GM12878 (cell line): ENCODE data around the gene TSPO2. TPM values are rescaled to one million over a fixed set of nuclear protein-coding genes. Genes with fewer than 3 reads are reported as not detected.

ENCODE experiments used
- ATAC-seq: fragments of 200-7000 bp; cut with Tn5 transposase; 3 replicates; pipeline ENCODE4 v1.9.1; 2020; ENCODE audit warnings: mild to moderate bottlenecking, moderate library complexity
- BruUV-seq: library from RNA; stranded (reverse); fragments of 400-500 nt; replicated peaks from 2 replicates; lab custom pipeline; 2021; lab: Mats Ljungman, UMichigan
- CTCF ChIA-PET: fragments of 300-600 bp; sonication (Branson Sonifier 250); formaldehyde crosslinking; extraction: SDS; loops from one replicate; lab custom pipeline; 2021; ENCODE audit warnings: inconsistent platforms; lab: Yijun Ruan, JAX
- POLR2A ChIA-PET: fragments of 350-600 bp; formaldehyde crosslinking; extraction: SDS; loops from one replicate; lab custom pipeline; 2021; ENCODE audit warnings: inconsistent platforms; lab: Charles Lee
- RAD21 ChIA-PET: fragments of 300-600 bp; sonication (Branson Sonifier 250); formaldehyde crosslinking; loops from one replicate; lab custom pipeline; 2023; ENCODE audit warnings: antibody characterized with exemption; ENCODE audit not compliant: unreplicated experiment; lab: Charles Lee
- SMC1A ChIA-PET: fragments of 300-600 bp; sonication (Branson Sonifier 250); formaldehyde crosslinking; loops from one replicate; lab custom pipeline; 2023; ENCODE audit not compliant: unreplicated experiment, uncharacterized antibody; lab: Charles Lee
- DNase-seq: peaks from one replicate; pipeline ENCODE4 v3.0.0-alpha.2; 2011; ENCODE audit warnings: low read depth, low spot score
- FAIRE-seq: peaks from 3 replicates; lab custom pipeline; 2011; peaks lifted over from hg19 to GRCh38; lab: Jason Lieb, UNC
- H2AFZ ChIP-seq: 2 replicates; pipeline ENCODE4 v1.6.0; 2011; ENCODE audit warnings: low read depth, low read length, control low read depth; ENCODE audit not compliant: control insufficient read depth
- H3K27ac ChIP-seq: 2 replicates; pipeline ENCODE4 v1.5.1; 2011; ENCODE audit warnings: control low read depth; ENCODE audit not compliant: control insufficient read depth, insufficient read depth
- H3K27me3 ChIP-seq, 2 experiments: replicated peaks in 1 of 2; 2 replicates each; pipeline versions ENCODE4 v1.6.0 to v1.6.1; 2011; ENCODE audit warnings: low read length in 1 of 2; ENCODE audit not compliant: control insufficient read depth in 2 of 2, insufficient read depth in 2 of 2
- H3K36me3 ChIP-seq, 2 experiments: 2 replicates each; pipeline ENCODE4 v1.5.1; 2011; ENCODE audit warnings: low read length in 1 of 2; ENCODE audit not compliant: control insufficient read depth in 2 of 2, insufficient read depth in 2 of 2
- H3K4me1 ChIP-seq: 2 replicates; pipeline ENCODE4 v1.6.1; 2011; ENCODE audit warnings: mild to moderate bottlenecking, low read length, moderate library complexity, mixed read lengths; ENCODE audit not compliant: control insufficient read depth, insufficient read depth
- H3K4me2 ChIP-seq: 2 replicates; pipeline ENCODE4 v1.6.0; 2011; ENCODE audit warnings: control low read depth; ENCODE audit not compliant: control insufficient read depth, insufficient read depth
- H3K4me3 ChIP-seq: fragments of 200-600 bp; sonication (generic); 2 replicates; pipeline ENCODE4 v1.5.1; 2016
- H3K79me2 ChIP-seq: 2 replicates; pipeline ENCODE4 v1.6.0; 2011; ENCODE audit warnings: low read length; ENCODE audit not compliant: control insufficient read depth, insufficient read depth
- H3K9ac ChIP-seq: 2 replicates; pipeline ENCODE4 v1.8.0; 2011; ENCODE audit warnings: low read length, control low read depth, mixed read lengths; ENCODE audit not compliant: control insufficient read depth, insufficient read depth
- H3K9me3 ChIP-seq: replicated peaks from 3 replicates; pipeline ENCODE4 v1.5.1; 2011; ENCODE audit warnings: mild to moderate bottlenecking, low read length; ENCODE audit not compliant: control insufficient read depth, insufficient read depth
- H4K20me1 ChIP-seq: 2 replicates; pipeline ENCODE4 v1.6.0; 2011; ENCODE audit not compliant: control insufficient read depth, insufficient read depth
- JUND ChIP-seq: IDR thresholded peaks from 2 replicates; pipeline ENCODE4 v1.6.1; 2012; ENCODE audit warnings: low read depth, mild to moderate bottlenecking, low read length, improper control_type of control experiment, moderate library complexity
- PAX5 ChIP-seq: IDR thresholded peaks from 2 replicates; pipeline ENCODE4 v1.6.1; 2011; ENCODE audit warnings: low read depth, low read length, borderline replicate concordance
- SP1 ChIP-seq: IDR thresholded peaks from one replicate; pipeline ENCODE4 v1.6.1; 2011; ENCODE audit warnings: low read depth, low read length
- SUPT20H ChIP-seq: IDR thresholded peaks from 2 replicates; pipeline ENCODE4 v1.6.1; 2011; ENCODE audit warnings: low read depth, mild to moderate bottlenecking, low read length, moderate library complexity, borderline replicate concordance; ENCODE audit not compliant: control insufficient read depth
- TAF1 ChIP-seq: IDR thresholded peaks from 2 replicates; pipeline ENCODE4 v1.6.1; 2011; ENCODE audit warnings: mild to moderate bottlenecking, low read depth, low read length, borderline replicate concordance
- YY1 ChIP-seq: IDR thresholded peaks from 2 replicates; pipeline ENCODE4 v1.6.1; 2011; ENCODE audit warnings: low read depth, mild to moderate bottlenecking, low read length
- WGBS: methylation state at CpG from one replicate; pipeline ENCODE4 v1.1.6; 2016; ENCODE audit warnings: low lambda C conversion rate; ENCODE audit not compliant: insufficient replicate concordance, insufficient coverage; ENCODE audit errors: missing lambda C conversion rate; 5-methylcytosine and 5-hydroxymethylcytosine counted together
- in situ Hi-C: fragments of 300-500 bp; cut with MboI; formaldehyde crosslinking; loops from 9 replicates; pipeline ENCODE4 v1.14.3; 2018; ENCODE audit warnings: mixed read lengths
- intact Hi-C: fragments of 100-400 bp; cut with micrococcal nuclease; formaldehyde crosslinking; loops from one replicate; pipeline ENCODE4 v1.14.2; 2022; ENCODE audit not compliant: unreplicated experiment
- polyA plus RNA-seq, 11 experiments: library from polyadenylated mRNA; depleted of rRNA in 4 of 11; unstranded in 6 of 11; stranded (reverse) in 5 of 11; fragments of >200 nt; fragmentation: Nextera tagmentation in 4 of 11; fragmentation: Illumina TruSeq in 1 of 11; extraction: Ambion mirVana in 4 of 11; extraction: Trizol in 1 of 11; gene quantifications; 1 replicate in 1 of 11; 2 replicates in 10 of 11; pipeline versions ENCODE4 v1.2.1 to v1.2.3, GENCODE V29; 2011 to 2016; ENCODE audit warnings: inconsistent platforms in 2 of 11, missing spikeins in 2 of 11, low read depth in 1 of 11
- total RNA-seq, 4 experiments: library from RNA; depleted of rRNA in 3 of 4; stranded (reverse); fragments of >200 nt in 3 of 4; fragmentation: Illumina TruSeq in 1 of 4; extraction: Trizol in 1 of 4; gene quantifications; 2 replicates each; pipeline versions ENCODE4 v1.2.1 to v1.2.3, GENCODE V29; 2013 to 2021
- TF ChIP-seq, protein P1 (sequence below): IDR thresholded peaks from 2 replicates; pipeline ENCODE4 v1.6.1; 2011; ENCODE audit warnings: borderline replicate concordance, low read depth, mild to moderate bottlenecking, moderate library complexity, mixed read lengths, low read length; ENCODE audit not compliant: insufficient read depth; ENCODE audit errors: extremely low read length
- TF ChIP-seq, protein P2 (sequence below): fragments of 450-650 bp; IDR thresholded peaks from 2 replicates; pipeline ENCODE4 v1.6.1; 2017; ENCODE audit warnings: mild to moderate bottlenecking, low read depth, inconsistent platforms; ENCODE audit not compliant: poor library complexity, severe bottlenecking

TSPO2 gene
- total and polyA plus RNA-seq, 10 of the 15 experiments (the other 5 are each of a cell fraction or from before 2014, with no cell fraction given), result not detected

DNA sequence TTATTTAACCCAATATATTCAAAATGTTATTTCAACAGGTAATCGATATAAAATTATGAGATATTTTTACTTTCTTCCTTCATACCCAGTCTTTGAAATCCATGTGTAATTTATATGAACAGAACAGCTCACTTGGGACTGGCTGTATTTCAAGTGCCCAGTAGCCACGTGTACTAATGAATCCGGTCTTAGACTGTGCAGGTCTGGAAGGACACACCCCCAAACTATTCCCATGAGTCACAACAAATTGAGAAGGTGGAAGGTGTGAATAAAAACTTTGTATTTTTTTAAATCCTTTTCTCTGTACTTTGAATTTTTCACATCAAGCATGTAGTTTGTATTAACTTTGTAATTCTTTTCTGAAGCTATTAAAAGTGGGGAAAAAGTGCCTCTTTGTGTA is 6.1 kb upstream of the TSPO2 start:
- no peak for ATAC-seq
- WGBS, result 75% methylated on average over 3 of the region's 3 CpGs
- no peak overlapping the region for H3K4me3 ChIP-seq
- CTCF ChIA-PET, result interaction anchor here (0.9 to 7.7 kb wide), 9 partner anchors 9 to 57 kb away, joined by 3 to 62 read pairs (median 3); partner anchors contain the start of genes APOBEC2, NFYA and OARD1
- H3K9me3 ChIP-seq, result no peaks in the 10 kb centered on the region
- H3K27me3 ChIP-seq, result no peaks in the 10 kb centered on the region
- H3K79me2 ChIP-seq, result no peaks in the 10 kb centered on the region
- RAD21 ChIA-PET, result no interaction called here
- FAIRE-seq, result no peak
- H3K4me1 ChIP-seq, result no peaks in the 10 kb centered on the region
- no peak overlapping the region for H3K4me2 ChIP-seq
- no peak for TF ChIP-seq JUND
- TF ChIP-seq YY1, result no peak
- TF ChIP-seq SUPT20H, result no peak
- no peak for TF ChIP-seq TAF1
- TF ChIP-seq, protein P1, sequence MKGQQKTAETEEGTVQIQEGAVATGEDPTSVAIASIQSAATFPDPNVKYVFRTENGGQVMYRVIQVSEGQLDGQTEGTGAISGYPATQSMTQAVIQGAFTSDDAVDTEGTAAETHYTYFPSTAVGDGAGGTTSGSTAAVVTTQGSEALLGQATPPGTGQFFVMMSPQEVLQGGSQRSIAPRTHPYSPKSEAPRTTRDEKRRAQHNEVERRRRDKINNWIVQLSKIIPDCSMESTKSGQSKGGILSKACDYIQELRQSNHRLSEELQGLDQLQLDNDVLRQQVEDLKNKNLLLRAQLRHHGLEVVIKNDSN, result no peak
- TF ChIP-seq, protein P2, sequence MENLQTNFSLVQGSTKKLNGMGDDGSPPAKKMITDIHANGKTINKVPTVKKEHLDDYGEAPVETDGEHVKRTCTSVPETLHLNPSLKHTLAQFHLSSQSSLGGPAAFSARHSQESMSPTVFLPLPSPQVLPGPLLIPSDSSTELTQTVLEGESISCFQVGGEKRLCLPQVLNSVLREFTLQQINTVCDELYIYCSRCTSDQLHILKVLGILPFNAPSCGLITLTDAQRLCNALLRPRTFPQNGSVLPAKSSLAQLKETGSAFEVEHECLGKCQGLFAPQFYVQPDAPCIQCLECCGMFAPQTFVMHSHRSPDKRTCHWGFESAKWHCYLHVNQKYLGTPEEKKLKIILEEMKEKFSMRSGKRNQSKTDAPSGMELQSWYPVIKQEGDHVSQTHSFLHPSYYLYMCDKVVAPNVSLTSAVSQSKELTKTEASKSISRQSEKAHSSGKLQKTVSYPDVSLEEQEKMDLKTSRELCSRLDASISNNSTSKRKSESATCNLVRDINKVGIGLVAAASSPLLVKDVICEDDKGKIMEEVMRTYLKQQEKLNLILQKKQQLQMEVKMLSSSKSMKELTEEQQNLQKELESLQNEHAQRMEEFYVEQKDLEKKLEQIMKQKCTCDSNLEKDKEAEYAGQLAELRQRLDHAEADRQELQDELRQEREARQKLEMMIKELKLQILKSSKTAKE, result no peak
- TF ChIP-seq SP1, result no peak
- TF ChIP-seq PAX5, result no peak
- in situ Hi-C loops (no loop called here), intact Hi-C loops (no loop called here)
- DNase-seq, result no peak
- no peaks in the 10 kb centered on the region for H4K20me1 ChIP-seq
- no peak overlapping the region for H2AFZ ChIP-seq
- no peaks in the 10 kb centered on the region for H3K36me3 ChIP-seq
- no TSS peak for BruUV-seq
- H3K9ac ChIP-seq, result no peak overlapping the region
- H3K27ac ChIP-seq, result no peak overlapping the region
- POLR2A ChIA-PET, result interaction anchor here (0.6 kb wide), 1 partner anchor 489 kb away, joined by 3 read pairs; no protein-coding TSS in a partner anchor
- SMC1A ChIA-PET, result interaction anchor here (0.9 to 1.8 kb wide), 5 partner anchors 8 to 729 kb away, joined by 3 to 5 read pairs (median 4); no protein-coding TSS in a partner anchor
